ENCODE data around the gene SLITRK4.

The SLITRK4 gene

DNA sequence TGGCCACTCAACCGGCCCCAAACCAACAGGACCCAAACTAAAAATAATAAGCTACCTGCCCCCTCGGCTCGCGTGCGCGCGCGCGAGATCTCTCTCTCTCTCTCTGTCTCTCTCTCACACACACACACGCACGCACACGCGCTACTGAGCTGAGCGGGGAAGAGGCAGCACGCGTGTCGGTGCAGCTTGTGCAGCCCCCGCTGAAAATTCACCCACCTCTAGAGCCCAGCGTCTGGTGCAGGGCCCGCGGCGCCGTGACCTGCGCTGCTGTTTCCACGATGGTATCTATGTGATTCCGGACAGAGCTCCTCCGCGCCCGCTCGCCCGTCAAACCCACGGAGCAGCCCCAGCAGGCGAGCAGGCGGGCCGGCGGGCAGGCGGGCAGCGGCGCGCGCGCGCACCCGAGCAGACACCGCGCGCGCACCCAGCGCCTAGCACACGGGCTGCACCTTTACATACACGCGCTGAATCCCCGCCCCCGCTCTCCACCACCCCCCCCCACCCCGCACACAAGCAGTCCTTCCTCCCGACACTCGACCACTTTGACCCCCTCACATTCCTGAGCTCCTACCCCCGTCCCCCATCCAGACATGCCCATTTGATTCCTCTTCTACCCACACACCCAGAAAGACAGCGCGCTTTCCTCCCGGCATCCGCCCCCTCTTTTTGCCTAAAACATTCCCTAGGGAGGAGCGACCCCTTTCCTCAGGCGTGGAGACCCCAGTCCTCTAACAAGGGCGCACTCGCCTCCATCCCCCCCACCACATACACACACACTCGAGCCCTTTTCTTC is 1.0 kb downstream of the SLITRK4 start:
- Histone ChIP-seq H4K20me1 (ENCODE audit: control insufficient read depth, insufficient read depth, low read depth, low read length) (no peaks in the 10 kb centered on the region), H3K4me1 (ENCODE audit: control insufficient read depth, low read length) (no peaks in the 10 kb centered on the region), H3K9me3 (ENCODE audit: control insufficient read depth, insufficient read depth, low read length) (no peaks in the 10 kb centered on the region), H3K79me2 (ENCODE audit: control insufficient read depth, low read length) (no peaks in the 10 kb centered on the region), H3K9me2 (replicated peaks; ENCODE audit: control insufficient read depth, low read length) (no peaks in the 10 kb centered on the region), H3K27ac (ENCODE audit: low read depth, low read length) (no peak overlapping the region), H3F3A (ENCODE audit: control insufficient read depth, insufficient read depth) (no peaks in the 10 kb centered on the region), H3K27me3 (ENCODE audit: control insufficient read depth, low read length) (no peaks in the 10 kb centered on the region), H3K36me3 (ENCODE audit: control insufficient read depth, low read length) (no peaks in the 10 kb centered on the region), H3K4me2 (ENCODE audit: low read length) (no peak overlapping the region), H3K4me3 (ENCODE audit: low read length) (no peak overlapping the region)
- TF ChIP-seq, protein P1, sequence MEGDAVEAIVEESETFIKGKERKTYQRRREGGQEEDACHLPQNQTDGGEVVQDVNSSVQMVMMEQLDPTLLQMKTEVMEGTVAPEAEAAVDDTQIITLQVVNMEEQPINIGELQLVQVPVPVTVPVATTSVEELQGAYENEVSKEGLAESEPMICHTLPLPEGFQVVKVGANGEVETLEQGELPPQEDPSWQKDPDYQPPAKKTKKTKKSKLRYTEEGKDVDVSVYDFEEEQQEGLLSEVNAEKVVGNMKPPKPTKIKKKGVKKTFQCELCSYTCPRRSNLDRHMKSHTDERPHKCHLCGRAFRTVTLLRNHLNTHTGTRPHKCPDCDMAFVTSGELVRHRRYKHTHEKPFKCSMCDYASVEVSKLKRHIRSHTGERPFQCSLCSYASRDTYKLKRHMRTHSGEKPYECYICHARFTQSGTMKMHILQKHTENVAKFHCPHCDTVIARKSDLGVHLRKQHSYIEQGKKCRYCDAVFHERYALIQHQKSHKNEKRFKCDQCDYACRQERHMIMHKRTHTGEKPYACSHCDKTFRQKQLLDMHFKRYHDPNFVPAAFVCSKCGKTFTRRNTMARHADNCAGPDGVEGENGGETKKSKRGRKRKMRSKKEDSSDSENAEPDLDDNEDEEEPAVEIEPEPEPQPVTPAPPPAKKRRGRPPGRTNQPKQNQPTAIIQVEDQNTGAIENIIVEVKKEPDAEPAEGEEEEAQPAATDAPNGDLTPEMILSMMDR (IDR thresholded peaks at IDR 0.05; ENCODE audit: low read depth, low read length, poor library complexity, severe bottlenecking), result no peak
- no peak for TF ChIP-seq EZH2phosphoT487 (IDR thresholded peaks at IDR 0.05; ENCODE audit: borderline replicate concordance, low read length)

DNA sequence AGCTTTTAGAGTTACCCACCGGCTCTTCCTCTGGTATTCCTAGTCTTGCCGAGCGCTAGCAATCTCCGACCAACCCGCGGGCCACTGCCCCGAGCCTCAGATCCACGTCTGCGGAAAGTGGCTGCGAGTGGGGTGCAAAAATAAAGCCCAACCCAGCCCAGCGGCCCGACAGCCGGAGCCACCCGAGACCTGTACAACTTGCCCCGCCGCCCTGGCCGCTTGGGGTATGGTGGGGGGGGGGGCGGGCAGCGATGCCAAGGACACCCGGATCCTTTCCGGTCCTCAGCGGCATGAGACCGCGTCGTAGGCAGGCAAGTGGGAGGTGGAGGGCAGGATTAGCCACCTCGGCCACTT is 1.6 kb downstream of the SLITRK4 start:
- Histone ChIP-seq H3K4me3 (ENCODE audit: low read length) (no peak overlapping the region), H3K36me3 (ENCODE audit: control insufficient read depth, low read length) (no peaks in the 10 kb centered on the region), H3K79me2 (ENCODE audit: control insufficient read depth, low read length) (no peaks in the 10 kb centered on the region), H3K9me2 (replicated peaks; ENCODE audit: control insufficient read depth, low read length) (no peaks in the 10 kb centered on the region), H3K27me3 (ENCODE audit: control insufficient read depth, low read length) (no peaks in the 10 kb centered on the region), H3K4me1 (ENCODE audit: control insufficient read depth, low read length) (no peaks in the 10 kb centered on the region), H3K27ac (ENCODE audit: low read depth, low read length) (no peak overlapping the region), H3K4me2 (ENCODE audit: low read length) (no peak overlapping the region), H3F3A (ENCODE audit: control insufficient read depth, insufficient read depth) (no peaks in the 10 kb centered on the region), H3K9me3 (ENCODE audit: control insufficient read depth, insufficient read depth, low read length) (no peaks in the 10 kb centered on the region), H4K20me1 (ENCODE audit: control insufficient read depth, insufficient read depth, low read depth, low read length) (no peaks in the 10 kb centered on the region)
- TF ChIP-seq, protein P1 (IDR thresholded peaks at IDR 0.05; ENCODE audit: low read depth, low read length, poor library complexity, severe bottlenecking), result no peak
- TF ChIP-seq EZH2phosphoT487 (IDR thresholded peaks at IDR 0.05; ENCODE audit: borderline replicate concordance, low read length), result no peak

DNA sequence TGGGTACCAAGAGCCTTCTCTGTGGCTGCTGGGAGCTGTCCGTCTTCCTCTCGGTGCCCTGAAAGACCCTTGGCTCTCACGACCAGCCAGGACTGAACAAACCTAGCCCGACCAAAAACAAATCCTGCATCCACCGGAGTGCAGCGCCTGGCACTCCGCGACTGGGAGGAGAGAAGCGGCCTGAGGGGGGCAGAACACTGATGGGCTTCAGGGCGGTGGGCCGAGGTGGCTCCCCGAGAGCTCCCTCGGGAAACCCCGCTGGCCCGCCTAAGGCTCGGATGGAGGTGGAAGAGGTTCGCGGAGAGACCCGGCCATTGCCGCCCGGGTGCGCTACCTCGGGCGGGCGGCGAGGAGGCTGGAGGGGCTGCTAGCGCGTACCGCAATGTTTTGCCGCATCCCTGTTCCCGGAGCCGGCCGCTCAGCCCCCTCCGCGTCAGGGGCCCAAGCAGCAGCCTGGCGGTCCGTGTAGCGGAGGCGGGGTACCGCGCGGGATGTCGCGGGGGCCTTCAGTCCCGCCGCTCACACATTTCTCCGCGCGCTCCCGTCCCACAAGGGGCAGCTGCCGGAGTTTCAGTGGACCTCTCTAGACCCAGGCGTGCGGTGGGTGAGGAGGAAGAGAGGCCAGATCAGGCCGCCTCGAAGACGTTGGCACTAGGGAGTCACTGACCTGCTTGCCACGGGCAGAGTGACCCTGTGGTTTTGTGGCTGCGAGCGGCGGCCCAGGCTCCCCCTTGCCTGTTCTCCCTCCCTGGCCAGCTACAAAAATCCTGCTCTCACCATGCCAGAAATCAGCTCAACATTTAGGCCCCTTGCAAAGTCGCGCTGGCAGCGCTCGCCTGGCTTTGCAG is 2.2 kb downstream of the SLITRK4 start:
- Histone ChIP-seq H3K9me2 (replicated peaks; ENCODE audit: control insufficient read depth, low read length) (no peaks in the 10 kb centered on the region), H3K9me3 (ENCODE audit: control insufficient read depth, insufficient read depth, low read length) (no peaks in the 10 kb centered on the region), H3K4me2 (ENCODE audit: low read length) (no peak overlapping the region), H3K4me3 (ENCODE audit: low read length) (no peak overlapping the region), H3K27me3 (ENCODE audit: control insufficient read depth, low read length) (no peaks in the 10 kb centered on the region), H3K36me3 (ENCODE audit: control insufficient read depth, low read length) (no peaks in the 10 kb centered on the region), H4K20me1 (ENCODE audit: control insufficient read depth, insufficient read depth, low read depth, low read length) (no peaks in the 10 kb centered on the region), H3F3A (ENCODE audit: control insufficient read depth, insufficient read depth) (no peaks in the 10 kb centered on the region), H3K27ac (ENCODE audit: low read depth, low read length) (no peak overlapping the region), H3K79me2 (ENCODE audit: control insufficient read depth, low read length) (no peaks in the 10 kb centered on the region), H3K4me1 (ENCODE audit: control insufficient read depth, low read length) (no peaks in the 10 kb centered on the region)
- TF ChIP-seq, protein P1 (IDR thresholded peaks at IDR 0.05; ENCODE audit: low read depth, low read length, poor library complexity, severe bottlenecking), result no peak
- no peak for TF ChIP-seq EZH2phosphoT487 (IDR thresholded peaks at IDR 0.05; ENCODE audit: borderline replicate concordance, low read length)
